SK-N-SH (cell line): ENCODE measurements around the gene TSGA10. TPM values are rescaled to one million over a fixed set of nuclear protein-coding genes. Genes with fewer than 3 reads are reported as not detected.

Experiments used
- CTCF ChIA-PET: fragments of 300-600, 350-600 bp; formaldehyde crosslinking; extraction: SDS; loops from one replicate; lab custom pipeline; 2021; lab: Yijun Ruan, JAX
- POLR2A ChIA-PET: fragments of 350-600 bp; sonication (Branson Sonifier 250); formaldehyde crosslinking; extraction: SDS; loops from one replicate; lab custom pipeline; 2020; ENCODE audit warnings: antibody characterized with exemption, inconsistent platforms; lab: Yijun Ruan, JAX
- DNase-seq: peaks from one replicate; pipeline ENCODE4 v3.0.0; 2012
- H2AFZ ChIP-seq: fragments of 200-600 bp; sonication (generic); 2 replicates; pipeline ENCODE4 v1.8.1; 2016; ENCODE audit warnings: antibody characterized with exemption, mild to moderate bottlenecking, low read depth
- H3F3A ChIP-seq: fragments of 200-600 bp; sonication (generic); replicated peaks from 2 replicates; pipeline ENCODE3; 2016; ENCODE audit warnings: antibody characterized with exemption, mild to moderate bottlenecking; ENCODE audit not compliant: insufficient read depth
- H3K27ac ChIP-seq, 2 experiments: fragments of 200-500 bp in 1 of 2; fragments of 200-600 bp in 1 of 2; sonication (Bioruptor generic) in 1 of 2; sonication (generic), shearing (Covaris generic) in 1 of 2; 2 replicates each; pipeline versions ENCODE4 v1.5.1 to v1.6.1; 2014 to 2016; ENCODE audit warnings: low read depth in 2 of 2, inconsistent platforms in 1 of 2, low read length in 1 of 2, mild to moderate bottlenecking in 1 of 2, mixed read lengths in 1 of 2
- H3K27me3 ChIP-seq: fragments of 200-600 bp; sonication (generic), shearing (Covaris generic); 2 replicates; pipeline ENCODE4 v1.6.1; 2016; ENCODE audit warnings: mixed run types; ENCODE audit not compliant: insufficient read depth
- H3K36me3 ChIP-seq, 2 experiments: fragments of 200-500 bp in 1 of 2; fragments of 200-600 bp in 1 of 2; sonication (Bioruptor generic) in 1 of 2; sonication (generic) in 1 of 2; replicated peaks in 1 of 2; 2 replicates each; pipeline versions ENCODE3 to v1.5.1; 2014 to 2016; ENCODE audit warnings: low read length in 1 of 2, mild to moderate bottlenecking in 1 of 2; ENCODE audit not compliant: insufficient read depth in 2 of 2, control insufficient read depth in 1 of 2
- H3K4me1 ChIP-seq, 2 experiments: fragments of 200-500 bp in 1 of 2; fragments of 200-600 bp in 1 of 2; sonication (Bioruptor generic) in 1 of 2; sonication (generic), shearing (Covaris generic) in 1 of 2; 2 replicates each; pipeline versions ENCODE4 v1.5.1 to v1.6.1; 2014 to 2016; ENCODE audit warnings: low read depth in 1 of 2, low read length in 1 of 2, mixed run types in 1 of 2; ENCODE audit not compliant: insufficient read depth in 2 of 2, control insufficient read depth in 1 of 2
- H3K4me2 ChIP-seq: fragments of 200-600 bp; sonication (generic), shearing (Covaris generic); 2 replicates; pipeline ENCODE4 v1.6.1; 2017; ENCODE audit warnings: mixed run types
- H3K4me3 ChIP-seq, 2 experiments: fragments of 200-500 bp in 1 of 2; fragments of 200-600 bp in 1 of 2; sonication (Bioruptor generic) in 1 of 2; sonication (generic), shearing (Covaris generic) in 1 of 2; 2 replicates each; pipeline versions ENCODE4 v1.5.1 to v1.8.1; 2014 to 2016; ENCODE audit warnings: low read depth in 2 of 2, inconsistent platforms in 1 of 2, low read length in 1 of 2, mild to moderate bottlenecking in 1 of 2, mixed read lengths in 1 of 2, moderate library complexity in 1 of 2
- H3K79me2 ChIP-seq: fragments of 200-600 bp; sonication (generic); 2 replicates; pipeline ENCODE4 v1.8.1; 2017; ENCODE audit warnings: mild to moderate bottlenecking; ENCODE audit not compliant: insufficient read depth
- H3K9ac ChIP-seq: fragments of 200-600 bp; sonication (generic); 2 replicates; pipeline ENCODE4 v1.6.1; 2017; ENCODE audit warnings: mixed run types
- H3K9me2 ChIP-seq: fragments of 200-600 bp; sonication (generic); 2 replicates; pipeline ENCODE4 v1.6.1; 2017; ENCODE audit warnings: mixed run types
- H3K9me3 ChIP-seq: fragments of 200-600 bp; sonication (generic); 2 replicates; pipeline ENCODE4 v1.6.1; 2017; ENCODE audit warnings: mixed run types, mild to moderate bottlenecking, moderate library complexity
- H4K20me1 ChIP-seq: fragments of 200-600 bp; sonication (generic); 2 replicates; pipeline ENCODE4 v1.6.1; 2017; ENCODE audit warnings: mild to moderate bottlenecking, mixed run types; ENCODE audit not compliant: insufficient read depth
- CTCF ChIP-seq: fragments of 200-600 bp; sonication (generic); IDR thresholded peaks from 2 replicates; pipeline ENCODE4 v1.6.1; 2017; ENCODE audit warnings: antibody characterized with exemption, mild to moderate bottlenecking, moderate library complexity
- ELF1 ChIP-seq: IDR thresholded peaks from 2 replicates; pipeline ENCODE4 v1.4.0; 2012
- EP300 ChIP-seq, 2 experiments: IDR thresholded peaks; 2 replicates each; pipeline versions ENCODE4 v1.4.0 to v1.6.1; 2012; ENCODE audit warnings: borderline replicate concordance in 1 of 2, low read depth in 1 of 2, low read length in 1 of 2
- EZH2phosphoT487 ChIP-seq: fragments of 200-600 bp; sonication (generic); IDR thresholded peaks from 2 replicates; pipeline ENCODE4 v1.6.1; 2017; ENCODE audit warnings: low read depth, mixed run types, mild to moderate bottlenecking, antibody characterized with exemption, moderate library complexity, borderline replicate concordance
- FOXJ3 ChIP-seq: sonication (generic); formaldehyde crosslinking; IDR thresholded peaks from 2 replicates; pipeline ENCODE4 v1.5.1; 2020; ENCODE audit warnings: mild to moderate bottlenecking, missing genetic modification reagents
- GATA2 ChIP-seq: sonication (generic); formaldehyde crosslinking; IDR thresholded peaks from 2 replicates; pipeline ENCODE4 v1.5.0; 2020; ENCODE audit warnings: mild to moderate bottlenecking, missing genetic modification reagents
- MAX ChIP-seq: IDR thresholded peaks from 2 replicates; pipeline ENCODE4 v1.4.0; 2012; ENCODE audit warnings: low read depth
- MEF2A ChIP-seq: IDR thresholded peaks from 2 replicates; pipeline ENCODE4 v1.4.0; 2012; ENCODE audit warnings: low read depth, borderline replicate concordance
- MXI1 ChIP-seq: IDR thresholded peaks from 2 replicates; pipeline ENCODE4 v1.6.1; 2012; ENCODE audit warnings: mild to moderate bottlenecking, low read depth, low read length, improper control_type of control experiment
- POLR2AphosphoS5 ChIP-seq: IDR thresholded peaks from 2 replicates; pipeline ENCODE4 v1.6.1; 2012; ENCODE audit warnings: low read depth, low read length
- RCOR1 ChIP-seq: fragments of 150-350 bp; IDR thresholded peaks from 2 replicates; pipeline ENCODE4 v1.6.1; 2017; ENCODE audit warnings: antibody characterized with exemption, low read length
- RFX5 ChIP-seq: IDR thresholded peaks from 2 replicates; pipeline ENCODE4 v1.6.1; 2012; ENCODE audit warnings: mild to moderate bottlenecking, improper control_type of control experiment, low read length
- RXRA ChIP-seq: IDR thresholded peaks from 2 replicates; pipeline ENCODE4 v1.4.0; 2012; ENCODE audit warnings: low read depth, mild to moderate bottlenecking, borderline replicate concordance
- SMC3 ChIP-seq: IDR thresholded peaks from 2 replicates; pipeline ENCODE4 v1.6.1; 2012; ENCODE audit warnings: low read depth, low read length, improper control_type of control experiment
- USF1 ChIP-seq: IDR thresholded peaks from 2 replicates; pipeline ENCODE4 v1.4.0; 2012; ENCODE audit warnings: low read depth, borderline replicate concordance
- YY1 ChIP-seq: IDR thresholded peaks from 2 replicates; pipeline ENCODE4 v1.4.0; 2012; ENCODE audit warnings: low read depth, mild to moderate bottlenecking
- ZBTB33 ChIP-seq: IDR thresholded peaks from 2 replicates; pipeline ENCODE4 v1.4.0; 2012; ENCODE audit warnings: low read depth, borderline replicate concordance
- WGBS: methylation state at CpG from one replicate; pipeline ENCODE4 v1.1.6; 2017; ENCODE audit warnings: low lambda C conversion rate; 5-methylcytosine and 5-hydroxymethylcytosine counted together
- polyA plus RNA-seq, 3 experiments: library from polyadenylated mRNA; depleted of rRNA; stranded (reverse); fragments of >200 nt; gene quantifications; 2 replicates each; pipeline ENCODE4 v1.2.3, GENCODE V29; 2012

Gene TSGA10
- polyA plus RNA-seq, 1 of the 3 experiments (the other 2 are of a cell fraction): 1.8 TPM

GRCh38 chr2:99158599-99158998, 3.9 kb upstream of the TSGA10 start:
- H3K36me3 ChIP-seq: peaks cover 6 to 31% of the 10 kb centered on the region in 2 experiments
- H3K4me1 ChIP-seq: peaks cover 0 to 8% of the 10 kb centered on the region in 2 experiments; a peak in 2 of 4 replicates
- no peaks in the 10 kb centered on the region for H3K79me2 ChIP-seq
- H3K4me2 ChIP-seq: no peak overlapping the region
- H3K9me2 ChIP-seq: no peaks in the 10 kb centered on the region
- H3K9me3 ChIP-seq: no peaks in the 10 kb centered on the region
- no peak for TF ChIP-seq CTCF
- no peak for TF ChIP-seq POLR2AphosphoS5
- TF ChIP-seq MAX: no peak
- no peak for TF ChIP-seq USF1
- no peak for TF ChIP-seq MXI1
- TF ChIP-seq MEF2A: no peak
- no peak for TF ChIP-seq RCOR1
- no peak for TF ChIP-seq ELF1
- TF ChIP-seq SMC3: no peak
- no peak for TF ChIP-seq RFX5
- TF ChIP-seq ZBTB33: no peak
- no peak for TF ChIP-seq GATA2 (CRISPR knock-in tag)
- TF ChIP-seq EP300 (IDR thresholded peaks at IDR 0.05; ENCODE audit: borderline replicate concordance in 1 of 2, low read depth in 1 of 2, low read length in 1 of 2): no peak
- no peak for TF ChIP-seq EZH2phosphoT487
- no peak for TF ChIP-seq YY1
- TF ChIP-seq FOXJ3 (CRISPR knock-in tag): no peak
- no peak for TF ChIP-seq RXRA
- H2AFZ ChIP-seq: no peak overlapping the region
- ChIA-PET POLR2A (no interaction called here), CTCF (interaction anchor here (0.8 to 1.7 kb wide), 2 partner anchors 10 to 22 kb away, joined by 3 to 4 read pairs; no protein-coding TSS in a partner anchor)
- H3K9ac ChIP-seq: no peak overlapping the region
- no peaks in the 10 kb centered on the region for H4K20me1 ChIP-seq
- H3K27me3 ChIP-seq: no peaks in the 10 kb centered on the region
- WGBS: 95% methylated on average over 5 of the region's 5 CpGs
- H3K4me3 ChIP-seq: no peak overlapping the region
- no peak for DNase-seq
- no peak overlapping the region for H3K27ac ChIP-seq
- H3F3A ChIP-seq: peaks cover 3% of the 10 kb centered on the region
